Panc1 (cell line): ENCODE data around the gene RPS14. TPM values are rescaled to one million over a fixed set of nuclear protein-coding genes. Genes with fewer than 3 reads are reported as not detected.

ENCODE experiments used
- ATAC-seq: fragments of 200-7000 bp; cut with Tn5 transposase; 2 replicates; pipeline ENCODE4 v1.9.1; 2020; ENCODE audit warnings: mild to moderate bottlenecking, moderate library complexity
- BruUV-seq: library from RNA; stranded (reverse); fragments of 400-500 nt; replicated peaks from 2 replicates; lab custom pipeline; 2021; lab: Mats Ljungman, UMichigan
- CTCF ChIA-PET: fragments of 300-600 bp; sonication (Branson Sonifier 250); formaldehyde crosslinking; loops from one replicate; lab custom pipeline; 2022; ENCODE audit warnings: antibody characterized with exemption; lab: Charles Lee
- POLR2A ChIA-PET: fragments of 300-600 bp; sonication (Branson Sonifier 250); formaldehyde crosslinking; loops from one replicate; lab custom pipeline; 2022; ENCODE audit warnings: antibody characterized with exemption; lab: Charles Lee
- DNase-seq: peaks from one replicate; pipeline ENCODE4 v3.0.0-alpha.2; 2010; ENCODE audit warnings: low read depth, low spot score
- H3K27ac ChIP-seq: 2 replicates; pipeline ENCODE4 v1.5.1; 2011; ENCODE audit warnings: mild to moderate bottlenecking, low read length, inconsistent platforms
- H3K27me3 ChIP-seq: fragments of 200-500 bp; sonication (Bioruptor generic); 2 replicates; pipeline ENCODE4 v1.6.0; 2014; ENCODE audit warnings: low read length, inconsistent platforms; ENCODE audit not compliant: control insufficient read depth, insufficient read depth
- H3K36me3 ChIP-seq: fragments of 200-500 bp; sonication (Bioruptor generic); 2 replicates; pipeline ENCODE4 v1.5.1; 2014; ENCODE audit warnings: inconsistent platforms, mild to moderate bottlenecking, low read length, moderate library complexity; ENCODE audit not compliant: control insufficient read depth, insufficient read depth
- H3K4me1 ChIP-seq: 2 replicates; pipeline ENCODE4 v1.5.1; 2011; ENCODE audit warnings: inconsistent platforms, mild to moderate bottlenecking, low read length, moderate library complexity; ENCODE audit not compliant: control insufficient read depth, insufficient read depth
- H3K4me3 ChIP-seq, 2 experiments: 2 replicates each; pipeline ENCODE4 v1.5.1; 2011 to 2012; ENCODE audit warnings: low read depth in 2 of 2, low read length in 2 of 2, mild to moderate bottlenecking in 2 of 2, inconsistent platforms in 1 of 2, moderate library complexity in 1 of 2
- H3K9me3 ChIP-seq: fragments of 200-500 bp; sonication (Bioruptor generic); 2 replicates; pipeline ENCODE4 v1.5.1; 2014; ENCODE audit warnings: low read depth, mild to moderate bottlenecking, inconsistent platforms, low read length, moderate library complexity; ENCODE audit not compliant: control insufficient read depth, insufficient read depth
- POLR2AphosphoS5 ChIP-seq: IDR thresholded peaks from 2 replicates; pipeline ENCODE4 v1.6.1; 2012; ENCODE audit warnings: mild to moderate bottlenecking, low read depth, low read length, moderate library complexity
- SIN3A ChIP-seq: IDR thresholded peaks from 2 replicates; pipeline ENCODE4 v1.6.1; 2012; ENCODE audit warnings: low read depth, mild to moderate bottlenecking, low read length, moderate library complexity, borderline replicate concordance; ENCODE audit not compliant: insufficient read depth
- TCF7L2 ChIP-seq: IDR thresholded peaks from 2 replicates; pipeline ENCODE4 v1.6.1; 2011; ENCODE audit warnings: mild to moderate bottlenecking, low read depth, low read length, inconsistent platforms
- in situ Hi-C: cut with HindIII; loops from 2 replicates; pipeline ENCODE4 v1.10.0; 2016; ENCODE audit warnings: low sequenced_read_pairs, low pct_unique_long_range_greater_than_20kb
- intact Hi-C: fragments of 100-400 bp; cut with micrococcal nuclease; formaldehyde crosslinking; loops from one replicate; pipeline ENCODE4 v1.10.0; 2022; ENCODE audit not compliant: unreplicated experiment
- total RNA-seq: library from RNA; stranded (reverse); gene quantifications from one replicate; pipeline ENCODE4 v1.2.1, GENCODE V29; 2021; ENCODE audit not compliant: unreplicated experiment
- TF ChIP-seq, protein P1 (sequence below): fragments of 450-650 bp; IDR thresholded peaks from 2 replicates; pipeline ENCODE4 v1.5.1; 2017; ENCODE audit warnings: mild to moderate bottlenecking
- TF ChIP-seq, protein P2 (sequence below), 2 experiments: IDR thresholded peaks; 2 replicates each; pipeline ENCODE4 v1.6.1; 2011 to 2012; ENCODE audit warnings: low read depth in 2 of 2, control low read depth in 1 of 2, low read length in 1 of 2, mild to moderate bottlenecking in 1 of 2, moderate library complexity in 1 of 2; ENCODE audit not compliant: insufficient read depth in 1 of 2

RPS14 gene
- total RNA-seq, 1 experiment from 2014 or later, result 1,959 TPM

GRCh38 chr5:150461231-150461630, 11.7 kb upstream of the RPS14 start:
- TF ChIP-seq, protein P1, sequence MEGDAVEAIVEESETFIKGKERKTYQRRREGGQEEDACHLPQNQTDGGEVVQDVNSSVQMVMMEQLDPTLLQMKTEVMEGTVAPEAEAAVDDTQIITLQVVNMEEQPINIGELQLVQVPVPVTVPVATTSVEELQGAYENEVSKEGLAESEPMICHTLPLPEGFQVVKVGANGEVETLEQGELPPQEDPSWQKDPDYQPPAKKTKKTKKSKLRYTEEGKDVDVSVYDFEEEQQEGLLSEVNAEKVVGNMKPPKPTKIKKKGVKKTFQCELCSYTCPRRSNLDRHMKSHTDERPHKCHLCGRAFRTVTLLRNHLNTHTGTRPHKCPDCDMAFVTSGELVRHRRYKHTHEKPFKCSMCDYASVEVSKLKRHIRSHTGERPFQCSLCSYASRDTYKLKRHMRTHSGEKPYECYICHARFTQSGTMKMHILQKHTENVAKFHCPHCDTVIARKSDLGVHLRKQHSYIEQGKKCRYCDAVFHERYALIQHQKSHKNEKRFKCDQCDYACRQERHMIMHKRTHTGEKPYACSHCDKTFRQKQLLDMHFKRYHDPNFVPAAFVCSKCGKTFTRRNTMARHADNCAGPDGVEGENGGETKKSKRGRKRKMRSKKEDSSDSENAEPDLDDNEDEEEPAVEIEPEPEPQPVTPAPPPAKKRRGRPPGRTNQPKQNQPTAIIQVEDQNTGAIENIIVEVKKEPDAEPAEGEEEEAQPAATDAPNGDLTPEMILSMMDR, result no peak
- TF ChIP-seq TCF7L2 (no peak), POLR2AphosphoS5 (no peak), SIN3A (no peak)
- TF ChIP-seq, protein P2, sequence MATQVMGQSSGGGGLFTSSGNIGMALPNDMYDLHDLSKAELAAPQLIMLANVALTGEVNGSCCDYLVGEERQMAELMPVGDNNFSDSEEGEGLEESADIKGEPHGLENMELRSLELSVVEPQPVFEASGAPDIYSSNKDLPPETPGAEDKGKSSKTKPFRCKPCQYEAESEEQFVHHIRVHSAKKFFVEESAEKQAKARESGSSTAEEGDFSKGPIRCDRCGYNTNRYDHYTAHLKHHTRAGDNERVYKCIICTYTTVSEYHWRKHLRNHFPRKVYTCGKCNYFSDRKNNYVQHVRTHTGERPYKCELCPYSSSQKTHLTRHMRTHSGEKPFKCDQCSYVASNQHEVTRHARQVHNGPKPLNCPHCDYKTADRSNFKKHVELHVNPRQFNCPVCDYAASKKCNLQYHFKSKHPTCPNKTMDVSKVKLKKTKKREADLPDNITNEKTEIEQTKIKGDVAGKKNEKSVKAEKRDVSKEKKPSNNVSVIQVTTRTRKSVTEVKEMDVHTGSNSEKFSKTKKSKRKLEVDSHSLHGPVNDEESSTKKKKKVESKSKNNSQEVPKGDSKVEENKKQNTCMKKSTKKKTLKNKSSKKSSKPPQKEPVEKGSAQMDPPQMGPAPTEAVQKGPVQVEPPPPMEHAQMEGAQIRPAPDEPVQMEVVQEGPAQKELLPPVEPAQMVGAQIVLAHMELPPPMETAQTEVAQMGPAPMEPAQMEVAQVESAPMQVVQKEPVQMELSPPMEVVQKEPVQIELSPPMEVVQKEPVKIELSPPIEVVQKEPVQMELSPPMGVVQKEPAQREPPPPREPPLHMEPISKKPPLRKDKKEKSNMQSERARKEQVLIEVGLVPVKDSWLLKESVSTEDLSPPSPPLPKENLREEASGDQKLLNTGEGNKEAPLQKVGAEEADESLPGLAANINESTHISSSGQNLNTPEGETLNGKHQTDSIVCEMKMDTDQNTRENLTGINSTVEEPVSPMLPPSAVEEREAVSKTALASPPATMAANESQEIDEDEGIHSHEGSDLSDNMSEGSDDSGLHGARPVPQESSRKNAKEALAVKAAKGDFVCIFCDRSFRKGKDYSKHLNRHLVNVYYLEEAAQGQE (IDR thresholded peaks at IDR 0.05; ENCODE audit: insufficient read depth in 1 of 2, low read depth in 2 of 2, low read length in 1 of 2), result no peak
- ATAC-seq (no peak), DNase-seq (no peak)
- no peaks in the 10 kb centered on the region for H3K27me3 ChIP-seq
- in situ Hi-C loops, result no loop called here
- intact Hi-C loops, result loop anchor here (5.0 kb wide), 1 partner anchor 81 kb away; no protein-coding TSS in a partner anchor
- peak overlapping the region; percentile 49 for H3K27ac ChIP-seq
- CTCF ChIA-PET, result no interaction called here
- no peak overlapping the region for H3K4me3 ChIP-seq
- BruUV-seq, result no TSS peak
- peaks cover 40% of the 10 kb centered on the region for H3K4me1 ChIP-seq
- H3K36me3 ChIP-seq, result no peaks in the 10 kb centered on the region
- POLR2A ChIA-PET, result no interaction called here
- H3K9me3 ChIP-seq, result no peaks in the 10 kb centered on the region

GRCh38 chr5:150460781-150461180, 11.2 kb upstream of the RPS14 start:
- in situ Hi-C loops, result no loop called here

More at GRCh38 chr5:150460781-150461180, 11.2 kb upstream of the RPS14 start:
- no peak overlapping the region for H3K4me3 ChIP-seq
- no peaks in the 10 kb centered on the region for H3K27me3 ChIP-seq
- peaks cover 36% of the 10 kb centered on the region for H3K4me1 ChIP-seq
- ChIA-PET POLR2A (no interaction called here), CTCF (no interaction called here)
- H3K27ac ChIP-seq, result peak overlapping the region; percentile 49
- intact Hi-C loops, result loop anchor here (5.0 kb wide), 1 partner anchor 82 kb away; no protein-coding TSS in a partner anchor
- DNase-seq (no peak), ATAC-seq (no peak)
- no peaks in the 10 kb centered on the region for H3K36me3 ChIP-seq
- TF ChIP-seq SIN3A (no peak), TCF7L2 (no peak), POLR2AphosphoS5 (no peak)
- TF ChIP-seq, protein P2 (IDR thresholded peaks at IDR 0.05; ENCODE audit: insufficient read depth in 1 of 2, low read depth in 2 of 2, low read length in 1 of 2), result no peak
- TF ChIP-seq, protein P1, result no peak
- H3K9me3 ChIP-seq, result no peaks in the 10 kb centered on the region
- no TSS peak for BruUV-seq
